Renal pelvis (tissue), 4 donors: ENCODE results near the gene TOR1AIP1. TPM values are rescaled to one million over a fixed set of nuclear protein-coding genes. Genes with fewer than 3 reads are reported as not detected.
"Not testable (repeated sequence)": the region's sequence is repeated elsewhere in the genome, so short reads cannot be mapped to it uniquely, and the experiment has no call there.

Experiments used
- DNase-seq: peaks from one replicate; pipeline ENCODE4 v3.0.0-alpha.2; 2013
- polyA plus RNA-seq, 3 donors: library from polyadenylated mRNA; unstranded; fragments of 120-200 nt; gene quantifications; one replicate each; pipeline ENCODE4 v1.2.1, GENCODE V29; 2013; ENCODE audit not compliant: insufficient read length in 3 of 3

Gene TOR1AIP1
- polyA plus RNA-seq, 3 donors: 40.5 to 57.7 (median 43.7) TPM

- DNase-seq: no peak
These were observed 48.8 kb downstream of the TOR1AIP1 start for GRCh38 chr1:179930867-179931266.

GRCh38 chr1:179933219-179933618 is 51.1 kb downstream of the TOR1AIP1 start:
- no peak for DNase-seq

- no peak for DNase-seq
These were observed 53.9 kb downstream of the TOR1AIP1 start for GRCh38 chr1:179935909-179936496.

- DNase-seq: no peak
These were observed 55.7 kb downstream of the TOR1AIP1 start for GRCh38 chr1:179937668-179938254.

- DNase-seq: no peak
These were observed 56.7 kb downstream of the TOR1AIP1 start for GRCh38 chr1:179938752-179939151.

- no peak for DNase-seq
These were observed 57.9 kb downstream of the TOR1AIP1 start for GRCh38 chr1:179939941-179940340.

- no peak for DNase-seq
These were observed 59.4 kb downstream of the TOR1AIP1 start for GRCh38 chr1:179941454-179941853.

- DNase-seq: no peak
These were observed 68.6 kb downstream of the TOR1AIP1 start for GRCh38 chr1:179950651-179951050.

GRCh38 chr1:179951383-179952144 is 69.5 kb downstream of the TOR1AIP1 start:
- no peak for DNase-seq

GRCh38 chr1:179952186-179952585 is 70.1 kb downstream of the TOR1AIP1 start:
- no peak for DNase-seq

- no peak for DNase-seq
These were observed 71.9 kb downstream of the TOR1AIP1 start for GRCh38 chr1:179953974-179954492.

- DNase-seq: peak; percentile 99
These were observed 72.6 kb downstream of the TOR1AIP1 start, which contains the start of gene CEP350 for GRCh38 chr1:179954493-179955286. CEP350 (plus strand) TSS chr1:179954810; CDS start chr1:179986182, 31,372 bp downstream.

- DNase-seq: no peak
These were observed 73.2 kb downstream of the TOR1AIP1 start for GRCh38 chr1:179955287-179955680.

- DNase-seq: no peak
These were observed 73.6 kb downstream of the TOR1AIP1 start for GRCh38 chr1:179955731-179956130.

GRCh38 chr1:179958359-179958758 is 76.3 kb downstream of the TOR1AIP1 start:
- DNase-seq: no peak

GRCh38 chr1:179962168-179962567 is 80.1 kb downstream of the TOR1AIP1 start:
- DNase-seq: not testable (repeated sequence)

- no peak for DNase-seq
These were observed 84.5 kb downstream of the TOR1AIP1 start for GRCh38 chr1:179966551-179966950.

- no peak for DNase-seq
These were observed 86.4 kb downstream of the TOR1AIP1 start for GRCh38 chr1:179968284-179968993.

- DNase-seq: no peak
These were observed 87.2 kb downstream of the TOR1AIP1 start for GRCh38 chr1:179968994-179969919.
